ENCODE measurements around the gene ASB7.

ASB7 gene

GRCh38 chr15:100598655-100599054 lies 3.7 kb upstream of the ASB7 start:
- DNase-seq: no peak

- DNase-seq: no peak
These were observed 1.2 kb upstream of the ASB7 start for GRCh38 chr15:100601163-100601562.

- DNase-seq: no peak
These were observed 749 bp upstream of the ASB7 start for GRCh38 chr15:100601617-100602063.

GRCh38 chr15:100602823-100603393 lies 519 bp downstream of the ASB7 start:
- DNase-seq: no peak

- DNase-seq: no peak
These were observed 10.2 kb downstream of the ASB7 start for GRCh38 chr15:100612539-100612938.

- no peak for DNase-seq
These were observed 10.8 kb downstream of the ASB7 start for GRCh38 chr15:100613208-100613607.

GRCh38 chr15:100614336-100614735 lies 11.9 kb downstream of the ASB7 start:
- no peak for DNase-seq

GRCh38 chr15:100614918-100615317 lies 12.5 kb downstream of the ASB7 start:
- DNase-seq: no peak

GRCh38 chr15:100615801-100616200 lies 13.4 kb downstream of the ASB7 start:
- no peak for DNase-seq

GRCh38 chr15:100616700-100617099 lies 14.3 kb downstream of the ASB7 start:
- DNase-seq: no peak

- DNase-seq: no peak
These were observed 20.9 kb downstream of the ASB7 start for GRCh38 chr15:100623301-100623700.

GRCh38 chr15:100627789-100628395 lies 25.5 kb downstream of the ASB7 start:
- peak; percentile 6 for DNase-seq

GRCh38 chr15:100628746-100629145 lies 26.4 kb downstream of the ASB7 start:
- no peak for DNase-seq

- no peak for DNase-seq
These were observed 29.4 kb downstream of the ASB7 start for GRCh38 chr15:100631831-100632230.

GRCh38 chr15:100633763-100634075 lies 31.3 kb downstream of the ASB7 start:
- DNase-seq: no peak

GRCh38 chr15:100635406-100636071 lies 33.1 kb downstream of the ASB7 start:
- no peak for DNase-seq

- DNase-seq: no peak
These were observed 35.9 kb downstream of the ASB7 start for GRCh38 chr15:100638177-100638730.

- no peak for DNase-seq
These were observed 40.0 kb downstream of the ASB7 start for GRCh38 chr15:100642213-100642949.

GRCh38 chr15:100642950-100643338 lies 40.6 kb downstream of the ASB7 start:
- DNase-seq: no peak

- no peak for DNase-seq
These were observed 43.3 kb downstream of the ASB7 start for GRCh38 chr15:100645671-100646070.

GRCh38 chr15:100648951-100649350 lies 46.6 kb downstream of the ASB7 start:
- no peak for DNase-seq

GRCh38 chr15:100650685-100651084 lies 48.3 kb downstream of the ASB7 start:
- DNase-seq: no peak

- no peak for DNase-seq
These were observed 48.9 kb downstream of the ASB7 start for GRCh38 chr15:100651253-100651652.

- DNase-seq: no peak
These were observed 49.7 kb downstream of the ASB7 start for GRCh38 chr15:100652116-100652515.
